Endothelial cell of umbilical vein (primary cell): Measurements from ENCODE around the gene APOC1. TPM values are rescaled to one million over a fixed set of nuclear protein-coding genes. Genes with fewer than 3 reads are reported as not detected.

Experiments
- BruUV-seq: library from RNA; stranded (reverse); fragments of 400-500 nt; replicated peaks from 2 replicates; lab custom pipeline; 2021; lab: Mats Ljungman, UMichigan
- CTCF ChIA-PET: fragments of 300-600, 350-600 bp; sonication (Branson Sonifier 250); formaldehyde crosslinking; loops from one replicate; lab custom pipeline; 2021; ENCODE audit warnings: antibody characterized with exemption, inconsistent platforms; lab: Charles Lee
- POLR2A ChIA-PET: fragments of 300-600, 350-600 bp; sonication (Branson Sonifier 250); formaldehyde crosslinking; loops from one replicate; lab custom pipeline; 2021; ENCODE audit warnings: antibody characterized with exemption, inconsistent platforms; lab: Charles Lee
- DNase-seq: peaks from one replicate; pipeline ENCODE4 v3.0.0-alpha.2; 2011; ENCODE audit warnings: low read depth, low spot score
- FAIRE-seq: peaks from 2 replicates; lab custom pipeline; 2011; peaks lifted over from hg19 to GRCh38; lab: Jason Lieb, UNC
- H2AFZ ChIP-seq: 2 replicates; pipeline ENCODE4 v1.6.0; 2012; ENCODE audit warnings: low read depth, low read length, control low read depth, inconsistent platforms
- H3K27ac ChIP-seq: 2 replicates; pipeline ENCODE4 v1.5.1; 2011; ENCODE audit warnings: low read depth, mild to moderate bottlenecking, control low read depth, low read length, moderate library complexity; ENCODE audit not compliant: insufficient read depth
- H3K27me3 ChIP-seq, 2 experiments: 2 replicates each; pipeline versions ENCODE4 v1.6.0 to v1.6.1; 2011; ENCODE audit warnings: low read length in 2 of 2, mixed read lengths in 1 of 2; ENCODE audit not compliant: control insufficient read depth in 2 of 2, insufficient read depth in 2 of 2
- H3K36me3 ChIP-seq, 2 experiments: 2 replicates in 1 of 2; 3 replicates in 1 of 2; pipeline ENCODE4 v1.5.1; 2011; ENCODE audit warnings: low read length in 2 of 2, mild to moderate bottlenecking in 1 of 2, moderate library complexity in 1 of 2; ENCODE audit not compliant: control insufficient read depth in 2 of 2, insufficient read depth in 2 of 2; ENCODE audit errors: extremely low read depth in 1 of 2
- H3K4me1 ChIP-seq: 3 replicates; pipeline ENCODE4 v1.5.1; 2011; ENCODE audit warnings: mild to moderate bottlenecking, low read length; ENCODE audit not compliant: control insufficient read depth, insufficient read depth; ENCODE audit errors: extremely low read depth
- H3K4me2 ChIP-seq: 2 replicates; pipeline ENCODE4 v1.6.1; 2011; ENCODE audit warnings: low read length, control low read depth, mixed read lengths; ENCODE audit not compliant: insufficient read depth
- H3K4me3 ChIP-seq, 3 experiments: fragments of 200-600 bp in 1 of 3; sonication (generic), shearing (Covaris generic) in 1 of 3; replicated peaks in 1 of 3; 2 replicates each; pipeline ENCODE4 v1.5.1; 2011 to 2016; ENCODE audit warnings: control low read depth in 3 of 3, low read length in 3 of 3, mild to moderate bottlenecking in 2 of 3, inconsistent platforms in 1 of 3, low read depth in 1 of 3, moderate library complexity in 1 of 3; ENCODE audit not compliant: insufficient read depth in 1 of 3
- H3K79me2 ChIP-seq: 2 replicates; pipeline ENCODE4 v1.6.0; 2012; ENCODE audit warnings: low read length, inconsistent platforms; ENCODE audit not compliant: control insufficient read depth, insufficient read depth
- H3K9ac ChIP-seq: replicated peaks from 2 replicates; pipeline ENCODE3; 2011; ENCODE audit warnings: low read length, control low read depth; ENCODE audit not compliant: insufficient read depth; ENCODE audit errors: extremely low read depth
- H3K9me1 ChIP-seq: replicated peaks from 3 replicates; pipeline ENCODE4 v1.6.0; 2011; ENCODE audit warnings: mild to moderate bottlenecking, low read length; ENCODE audit not compliant: control insufficient read depth, insufficient read depth; ENCODE audit errors: extremely low read depth
- H3K9me3 ChIP-seq: replicated peaks from 2 replicates; pipeline ENCODE4 v1.5.1; 2012; ENCODE audit warnings: low read length, inconsistent platforms; ENCODE audit not compliant: control insufficient read depth, insufficient read depth
- H4K20me1 ChIP-seq: replicated peaks from 2 replicates; pipeline ENCODE3; 2011; ENCODE audit warnings: mild to moderate bottlenecking, low read length; ENCODE audit not compliant: control insufficient read depth, insufficient read depth; ENCODE audit errors: extremely low read depth
- EZH2 ChIP-seq: IDR thresholded peaks from 2 replicates; pipeline ENCODE4 v1.6.1; 2012; ENCODE audit warnings: borderline replicate concordance, low read depth, mild to moderate bottlenecking, moderate library complexity, low read length, inconsistent platforms; ENCODE audit not compliant: severe bottlenecking
- JUN ChIP-seq: IDR thresholded peaks from 2 replicates; pipeline ENCODE4 v1.6.1; 2011; ENCODE audit warnings: borderline replicate concordance, low read depth; ENCODE audit not compliant: insufficient read length, insufficient read depth
- MAX ChIP-seq: IDR thresholded peaks from 2 replicates; pipeline ENCODE4 v1.6.1; 2011; ENCODE audit not compliant: insufficient read depth, insufficient read length
- POLR2A ChIP-seq: IDR thresholded peaks from 2 replicates; pipeline ENCODE4 v1.6.1; 2012; ENCODE audit warnings: low read depth, mild to moderate bottlenecking, control low read depth, low read length
- POLR2AphosphoS5 ChIP-seq: IDR thresholded peaks from 2 replicates; pipeline ENCODE4 v1.6.1; 2012; ENCODE audit warnings: low read depth, mild to moderate bottlenecking, control low read depth, low read length, moderate library complexity; ENCODE audit not compliant: insufficient read depth
- dilution Hi-C: fragments of 300-500 bp; cut with MboI; formaldehyde crosslinking; loops from one replicate; pipeline ENCODE4 v1.15.0; 2019; ENCODE audit warnings: low sequenced_read_pairs; ENCODE audit not compliant: extremely low pct_ligation_motif_present
- intact Hi-C: fragments of 100-400 bp; cut with micrococcal nuclease; formaldehyde crosslinking; loops from one replicate; pipeline ENCODE4 v1.10.0; 2022
- polyA plus RNA-seq, 4 experiments: library from polyadenylated mRNA; depleted of rRNA in 3 of 4; stranded (reverse) in 3 of 4; unstranded in 1 of 4; fragments of >200 nt; gene quantifications; 2 replicates each; pipeline versions ENCODE4 v1.2.1 to v1.2.3, GENCODE V29; 2011 to 2012; ENCODE audit warnings: missing spikeins in 1 of 4
- total RNA-seq: library from RNA; stranded (reverse); gene quantifications from 2 replicates; pipeline ENCODE4 v1.2.3, GENCODE V29; 2021
- TF ChIP-seq, protein P1 (sequence below), 2 donors: IDR thresholded peaks; 1 replicate in 1 of 2; 2 replicates in 1 of 2; pipeline ENCODE4 v1.5.1; 2011; ENCODE audit warnings: low read length in 2 of 2, mild to moderate bottlenecking in 2 of 2, moderate library complexity in 2 of 2, control low read depth in 1 of 2, inconsistent platforms in 1 of 2, low read depth in 1 of 2; ENCODE audit not compliant: insufficient read depth in 1 of 2; ENCODE audit errors: extremely low read depth in 1 of 2

APOC1 gene
- total and polyA plus RNA-seq, 2 donors (not counting 3 experiments of a cell fraction or from before 2014, with no cell fraction given), result 5.0 to 18.5 TPM

- H3K9me1 ChIP-seq, result no peaks in the 10 kb centered on the region
- no peak overlapping the region for H3K4me3 ChIP-seq
- no peak overlapping the region for H2AFZ ChIP-seq
- peaks cover 16 to 61% of the 10 kb centered on the region in 2 experiments for H3K36me3 ChIP-seq
- no peak for DNase-seq
- H3K27ac ChIP-seq, result no peak overlapping the region
- ChIA-PET CTCF (no interaction called here), POLR2A (interaction anchor here (1.7 kb wide), 1 partner anchor 15 kb away, joined by 3 read pairs; the partner anchor contains the start of gene TOMM40)
- dilution Hi-C loops, result no loop called here
- BruUV-seq, result no TSS peak
- TF ChIP-seq POLR2A (no peak), EZH2 (no peak)
- no peaks in the 10 kb centered on the region for H3K9me3 ChIP-seq
- peaks cover 16% of the 10 kb centered on the region for H3K4me1 ChIP-seq
- H3K9ac ChIP-seq, result no peak overlapping the region
- H4K20me1 ChIP-seq, result no peaks in the 10 kb centered on the region
- peaks cover 14% of the 10 kb centered on the region for H3K79me2 ChIP-seq
- H3K27me3 ChIP-seq, result no peaks in the 10 kb centered on the region
- intact Hi-C loops, result no loop called here
- no peak overlapping the region for H3K4me2 ChIP-seq
- FAIRE-seq, result peak; percentile 66
Observed at GRCh38 chr19:44875666-44876451, 38.5 kb upstream of the APOC1 start.

GRCh38 chr19:44876930-44877535, 37.4 kb upstream of the APOC1 start:
- ChIA-PET POLR2A (interaction anchor here (1.7 kb wide), 1 partner anchor 14 kb away, joined by 3 read pairs; the partner anchor contains the start of gene TOMM40), CTCF (no interaction called here)
- intact Hi-C loops, result no loop called here
- no peaks in the 10 kb centered on the region for H3K9me3 ChIP-seq
- dilution Hi-C loops, result no loop called here
- peaks cover 4% of the 10 kb centered on the region for H3K79me2 ChIP-seq
- H3K4me3 ChIP-seq, result no peak overlapping the region
- H3K9ac ChIP-seq, result no peak overlapping the region
- H3K36me3 ChIP-seq, result peaks cover 15 to 54% of the 10 kb centered on the region in 2 experiments
- no peak overlapping the region for H2AFZ ChIP-seq
- H3K4me2 ChIP-seq, result no peak overlapping the region
- BruUV-seq, result no TSS peak
- DNase-seq (no peak), FAIRE-seq (no peak)
- H3K27ac ChIP-seq, result no peak overlapping the region
- H3K9me1 ChIP-seq, result no peaks in the 10 kb centered on the region
- H4K20me1 ChIP-seq, result no peaks in the 10 kb centered on the region
- TF ChIP-seq POLR2A (no peak), POLR2AphosphoS5 (no peak), MAX (no peak), JUN (no peak), EZH2 (no peak)
- TF ChIP-seq, protein P1, sequence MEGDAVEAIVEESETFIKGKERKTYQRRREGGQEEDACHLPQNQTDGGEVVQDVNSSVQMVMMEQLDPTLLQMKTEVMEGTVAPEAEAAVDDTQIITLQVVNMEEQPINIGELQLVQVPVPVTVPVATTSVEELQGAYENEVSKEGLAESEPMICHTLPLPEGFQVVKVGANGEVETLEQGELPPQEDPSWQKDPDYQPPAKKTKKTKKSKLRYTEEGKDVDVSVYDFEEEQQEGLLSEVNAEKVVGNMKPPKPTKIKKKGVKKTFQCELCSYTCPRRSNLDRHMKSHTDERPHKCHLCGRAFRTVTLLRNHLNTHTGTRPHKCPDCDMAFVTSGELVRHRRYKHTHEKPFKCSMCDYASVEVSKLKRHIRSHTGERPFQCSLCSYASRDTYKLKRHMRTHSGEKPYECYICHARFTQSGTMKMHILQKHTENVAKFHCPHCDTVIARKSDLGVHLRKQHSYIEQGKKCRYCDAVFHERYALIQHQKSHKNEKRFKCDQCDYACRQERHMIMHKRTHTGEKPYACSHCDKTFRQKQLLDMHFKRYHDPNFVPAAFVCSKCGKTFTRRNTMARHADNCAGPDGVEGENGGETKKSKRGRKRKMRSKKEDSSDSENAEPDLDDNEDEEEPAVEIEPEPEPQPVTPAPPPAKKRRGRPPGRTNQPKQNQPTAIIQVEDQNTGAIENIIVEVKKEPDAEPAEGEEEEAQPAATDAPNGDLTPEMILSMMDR (IDR thresholded peaks at IDR 0.05; ENCODE audit: extremely low read depth in 1 of 2, insufficient read depth in 1 of 2, low read depth in 1 of 2, low read length in 2 of 2), result no peak
- no peaks in the 10 kb centered on the region for H3K27me3 ChIP-seq
- H3K4me1 ChIP-seq, result peaks cover 14% of the 10 kb centered on the region
